A549 (cell line): ENCODE data around the gene MFSD2A. TPM values are rescaled to one million over a fixed set of nuclear protein-coding genes. Genes with fewer than 3 reads are reported as not detected.

Experiments
- ATAC-seq, 2 experiments: fragments of 200-7000 bp in 1 of 2; fragments of >200 bp in 1 of 2; cut with Nextera tagmentation in 1 of 2; cut with Tn5 transposase in 1 of 2; 3 replicates each; pipeline versions ENCODE4 v1.8.0 to v1.9.1; 2018 to 2020; ENCODE audit warnings: mild to moderate bottlenecking in 1 of 2, moderate library complexity in 1 of 2
- CTCF ChIA-PET: fragments of 300-600 bp; sonication (Branson Sonifier 250); formaldehyde crosslinking; extraction: SDS; loops from one replicate; lab custom pipeline; 2021; ENCODE audit warnings: antibody characterized with exemption, inconsistent platforms; lab: Yijun Ruan, JAX
- POLR2A ChIA-PET: fragments of 350-600 bp; formaldehyde crosslinking; extraction: SDS; loops from one replicate; lab custom pipeline; 2021; ENCODE audit warnings: antibody characterized with exemption, inconsistent platforms; lab: Yijun Ruan, JAX
- DNase-seq, 2 experiments: peaks; one replicate each; pipeline versions ENCODE4 v3.0.0 to v3.0.0-alpha.2; 2011 to 2016; ENCODE audit warnings: low read depth in 1 of 2, low spot score in 1 of 2
- FAIRE-seq: peaks from 2 replicates; lab custom pipeline; 2011; peaks lifted over from hg19 to GRCh38; lab: Jason Lieb, UNC
- H3K27ac ChIP-seq, 2 experiments: fragments of >200 bp; sonication (Bioruptor Twin); formaldehyde crosslinking; 3 replicates each; pipeline ENCODE4 v1.5.1; 2016 to 2017
- H3K4me1 ChIP-seq: fragments of >200 bp; sonication (Bioruptor Twin); formaldehyde crosslinking; 3 replicates; pipeline ENCODE4 v1.6.1; 2016
- H3K4me2 ChIP-seq: fragments of >200 bp; sonication (Bioruptor Twin); formaldehyde crosslinking; 3 replicates; pipeline ENCODE4 v1.6.1; 2016
- H3K4me3 ChIP-seq: fragments of >200 bp; sonication (Bioruptor Twin); formaldehyde crosslinking; 3 replicates; pipeline ENCODE4 v1.5.1; 2016
- H3K9me3 ChIP-seq: fragments of >200 bp; sonication (Bioruptor Twin); formaldehyde crosslinking; 3 replicates; pipeline ENCODE4 v1.6.1; 2016
- ATOH8 ChIP-seq: fragments of 250-450 bp; sonication (Bioruptor Pico); IDR thresholded peaks from 2 replicates; pipeline ENCODE4 v1.5.0; 2020; ENCODE audit warnings: low read depth, mild to moderate bottlenecking, moderate library complexity
- BCL3 ChIP-seq: fragments of >200 bp; sonication (Bioruptor Twin); formaldehyde crosslinking; IDR thresholded peaks from 3 replicates; pipeline ENCODE4 v1.6.1; 2016
- BHLHE40 ChIP-seq: IDR thresholded peaks from 2 replicates; pipeline ENCODE4 v1.6.1; 2012; ENCODE audit warnings: low read depth, low read length, inconsistent platforms
- CBX2 ChIP-seq: fragments of 200-600 bp; sonication (generic); IDR thresholded peaks from 2 replicates; pipeline ENCODE4 v1.6.1; 2016; ENCODE audit warnings: low read depth, mild to moderate bottlenecking, borderline replicate concordance
- CEBPB ChIP-seq, 2 experiments: fragments of >200 bp in 1 of 2; sonication (Bioruptor Twin) in 1 of 2; formaldehyde crosslinking in 1 of 2; IDR thresholded peaks; 2 replicates each; pipeline ENCODE4 v1.6.1; 2012 to 2016
- CHD2 ChIP-seq: fragments of 150-350 bp; IDR thresholded peaks from 2 replicates; pipeline ENCODE4 v1.6.1; 2014; ENCODE audit warnings: low read length; ENCODE audit not compliant: partially characterized antibody
- CTCF ChIP-seq: fragments of >200 bp; sonication (Bioruptor Twin); formaldehyde crosslinking; IDR thresholded peaks from 3 replicates; pipeline ENCODE4 v1.5.1; 2016
- EHF ChIP-seq: fragments of 250-450 bp; sonication (Bioruptor Pico); IDR thresholded peaks from 2 replicates; pipeline ENCODE4 v1.5.0; 2020; ENCODE audit warnings: mild to moderate bottlenecking
- EHMT2 ChIP-seq: fragments of 200-600 bp; sonication (generic); IDR thresholded peaks from 2 replicates; pipeline ENCODE4 v1.6.1; 2016; ENCODE audit warnings: antibody characterized with exemption, low read depth, mild to moderate bottlenecking, moderate library complexity
- EP300 ChIP-seq, 2 experiments: fragments of >200 bp; sonication (Bioruptor Twin); formaldehyde crosslinking; IDR thresholded peaks; 2 replicates in 1 of 2; 3 replicates in 1 of 2; pipeline ENCODE4 v1.6.1; 2016 to 2017
- FOSB ChIP-seq: fragments of 250-450 bp; sonication (Bioruptor Pico); IDR thresholded peaks from 2 replicates; pipeline ENCODE4 v1.5.0; 2020; ENCODE audit warnings: mild to moderate bottlenecking, moderate library complexity
- FOXS1 ChIP-seq: fragments of 250-450 bp; sonication (Bioruptor Pico); IDR thresholded peaks from 2 replicates; pipeline ENCODE4 v1.5.0; 2020; ENCODE audit warnings: mild to moderate bottlenecking, moderate library complexity
- HDAC2 ChIP-seq: fragments of 200-600 bp; sonication (generic); IDR thresholded peaks from 2 replicates; pipeline ENCODE4 v1.6.1; 2016
- HOXB5 ChIP-seq: fragments of 250-450 bp; sonication (Bioruptor Pico); IDR thresholded peaks from 2 replicates; pipeline ENCODE4 v1.5.0; 2020; ENCODE audit warnings: mild to moderate bottlenecking, moderate library complexity
- JUN ChIP-seq, 2 experiments: fragments of >200 bp; sonication (Bioruptor Twin); formaldehyde crosslinking; IDR thresholded peaks; 2 replicates in 1 of 2; 3 replicates in 1 of 2; pipeline ENCODE4 v1.6.1; 2016 to 2017
- JUNB ChIP-seq: fragments of >200 bp; sonication (Bioruptor Twin); formaldehyde crosslinking; IDR thresholded peaks from 2 replicates; pipeline ENCODE4 v1.6.1; 2016
- KDM1A ChIP-seq: fragments of 200-600 bp; sonication (generic); IDR thresholded peaks from 2 replicates; pipeline ENCODE4 v1.6.1; 2016; ENCODE audit warnings: low read depth, mild to moderate bottlenecking
- KDM5A ChIP-seq: fragments of 200-600 bp; sonication (generic); IDR thresholded peaks from 2 replicates; pipeline ENCODE4 v1.6.1; 2016; ENCODE audit warnings: antibody characterized with exemption, mild to moderate bottlenecking
- MAFK ChIP-seq: fragments of 450-650 bp; IDR thresholded peaks from 2 replicates; pipeline ENCODE4 v1.6.1; 2014; ENCODE audit not compliant: partially characterized antibody
- MAX ChIP-seq: IDR thresholded peaks from 2 replicates; pipeline ENCODE4 v1.6.1; 2012
- MAZ ChIP-seq: fragments of 150-350 bp; IDR thresholded peaks from 2 replicates; pipeline ENCODE4 v1.6.1; 2014; ENCODE audit warnings: antibody characterized with exemption, low read depth, low read length, borderline replicate concordance
- MYC ChIP-seq: IDR thresholded peaks from 2 replicates; pipeline ENCODE4 v1.6.1; 2012; ENCODE audit warnings: mild to moderate bottlenecking, inconsistent platforms, low read length, improper control_type of control experiment, borderline replicate concordance
- NFE2L2 ChIP-seq: fragments of 150-350 bp; conservative IDR thresholded peaks from 2 replicates; pipeline ENCODE4 v1.6.1; 2014; ENCODE audit warnings: low read length
- NPAS2 ChIP-seq: fragments of 250-450 bp; sonication (Bioruptor Pico); IDR thresholded peaks from 2 replicates; pipeline ENCODE4 v1.8.0; 2022; ENCODE audit warnings: mild to moderate bottlenecking, moderate library complexity, borderline replicate concordance
- NR3C1 ChIP-seq: fragments of >200 bp; sonication (Bioruptor Twin); formaldehyde crosslinking; IDR thresholded peaks from 3 replicates; pipeline ENCODE4 v1.6.1; 2017
- RAD21 ChIP-seq, 2 experiments: fragments of >200 bp in 1 of 2; sonication (Bioruptor Twin) in 1 of 2; formaldehyde crosslinking in 1 of 2; IDR thresholded peaks in 1 of 2; conservative IDR thresholded peaks in 1 of 2; 2 replicates in 1 of 2; 3 replicates in 1 of 2; pipeline ENCODE4 v1.6.1; 2012 to 2018; ENCODE audit warnings: inconsistent platforms in 1 of 2
- RARB ChIP-seq: fragments of 250-450 bp; sonication (Bioruptor Pico); IDR thresholded peaks from 2 replicates; pipeline ENCODE4 v1.8.0; 2021; ENCODE audit warnings: mild to moderate bottlenecking, moderate library complexity
- RFX5 ChIP-seq: fragments of 450-650 bp; IDR thresholded peaks from 2 replicates; pipeline ENCODE4 v1.7.1; 2014; ENCODE audit warnings: antibody characterized with exemption, mild to moderate bottlenecking, moderate library complexity
- SMC3 ChIP-seq: fragments of >200 bp; sonication (Bioruptor Twin); formaldehyde crosslinking; IDR thresholded peaks from 3 replicates; pipeline ENCODE4 v1.6.1; 2018; ENCODE audit warnings: inconsistent platforms
- TFCP2L1 ChIP-seq: fragments of 250-450 bp; sonication (Bioruptor Pico); IDR thresholded peaks from 2 replicates; pipeline ENCODE4 v1.5.0; 2021; ENCODE audit warnings: mild to moderate bottlenecking
- USF2 ChIP-seq: fragments of 450-650 bp; IDR thresholded peaks from 2 replicates; pipeline ENCODE4 v1.6.1; 2014; ENCODE audit warnings: antibody characterized with exemption
- ZC3H11A ChIP-seq: fragments of 450-650 bp; IDR thresholded peaks from 2 replicates; pipeline ENCODE4 v1.6.1; 2014; ENCODE audit warnings: antibody characterized with exemption, mild to moderate bottlenecking
- ZSCAN20 ChIP-seq: fragments of 250-450 bp; sonication (Bioruptor Pico); IDR thresholded peaks from 2 replicates; pipeline ENCODE4 v1.8.0; 2022; ENCODE audit warnings: mild to moderate bottlenecking, moderate library complexity
- WGBS: methylation state at CpG from one replicate; pipeline ENCODE4 v1.1.6; 2017; ENCODE audit errors: missing lambda C conversion rate; 5-methylcytosine and 5-hydroxymethylcytosine counted together
- polyA plus RNA-seq, 4 experiments: library from polyadenylated mRNA; depleted of rRNA in 3 of 4; stranded (reverse); fragments of >200 nt; fragmentation: RNase III in 1 of 4; extraction: RNeasy Plus Mini Kit Qiagen cat#74134 plus additional on column Dnase treatment in 1 of 4; gene quantifications; 2 replicates in 3 of 4; 3 replicates in 1 of 4; pipeline ENCODE4 v1.2.3, GENCODE V29; 2011 to 2017

The MFSD2A gene
- polyA plus RNA-seq, 2 of the 4 experiments (the other 2 are of a cell fraction), result 3.0 to 3.1 TPM

- ChIA-PET POLR2A (no interaction called here), CTCF (interaction anchor here (0.6 to 8.0 kb wide), 51 partner anchors 8 to 1855 kb away, joined by 3 to 151 read pairs (median 5); partner anchors contain the start of gene MYCL)
- TF ChIP-seq EP300 (IDR thresholded peaks at IDR 0.05) (no peak), NPAS2 (no peak), KDM5A (no peak), MAFK (no peak), NFE2L2 (no peak), ATOH8 (CRISPR knock-in tag) (no peak), BHLHE40 (no peak), CBX2 (no peak), RARB (CRISPR knock-in tag) (no peak), CHD2 (no peak), NR3C1 (no peak), CTCF (peak; percentile 67), EHF (CRISPR knock-in tag) (no peak), BCL3 (no peak), HOXB5 (no peak), MYC (no peak), RAD21 (conservative IDR thresholded peaks at IDR 0.05 in 1 of 2, IDR thresholded peaks at IDR 0.05 in 1 of 2) (peak; percentile 82 to 84), SMC3 (peak; percentile 78), EHMT2 (no peak), KDM1A (no peak), TFCP2L1 (CRISPR knock-in tag) (no peak), FOSB (no peak), USF2 (no peak)
- ATAC-seq (peak; percentile 96 to 99), DNase-seq (peak; percentile 62 to 71), FAIRE-seq (no peak)
- Histone ChIP-seq H3K9me3 (no peaks in the 10 kb centered on the region), H3K27ac (no peak overlapping the region), H3K4me2 (no peak overlapping the region), H3K4me3 (no peak overlapping the region), H3K4me1 (no peaks in the 10 kb centered on the region)
- WGBS, result 4% methylated on average over 3 of the region's 3 CpGs
These were observed 35.4 kb upstream of the MFSD2A start for GRCh38 chr1:39919545-39919944.

- CTCF ChIA-PET, result interaction anchor here (0.6 to 8.0 kb wide), 6 partner anchors 11 to 108 kb away, joined by 3 to 151 read pairs (median 26); no protein-coding TSS in a partner anchor
- DNase-seq, result no peak
- no peak overlapping the region for H3K4me3 ChIP-seq
- 82% methylated on average over 12 of the region's 25 CpGs for WGBS
- no peaks in the 10 kb centered on the region for H3K9me3 ChIP-seq
- FAIRE-seq, result no peak
- no peaks in the 10 kb centered on the region for H3K4me1 ChIP-seq
- no peak overlapping the region for H3K27ac ChIP-seq
- no peak overlapping the region for H3K4me2 ChIP-seq
- POLR2A ChIA-PET, result no interaction called here
- no peak for ATAC-seq
- TF ChIP-seq CEBPB (IDR thresholded peaks at IDR 0.05) (no peak), HDAC2 (no peak), ZC3H11A (no peak), ZSCAN20 (CRISPR knock-in tag) (no peak), ATOH8 (CRISPR knock-in tag) (no peak), USF2 (no peak), MAZ (no peak), EHMT2 (no peak), KDM1A (no peak), JUNB (no peak), MAX (no peak), JUN (IDR thresholded peaks at IDR 0.05) (no peak), NPAS2 (no peak), RFX5 (no peak), FOSB (no peak), CBX2 (no peak), FOXS1 (no peak)
These were observed 32.7 kb upstream of the MFSD2A start for GRCh38 chr1:39922251-39922688.
